ENCODE results near the gene SLC6A9. TPM values are rescaled to one million over a fixed set of nuclear protein-coding genes. Genes with fewer than 3 reads are reported as not detected.

SLC6A9 gene
- total RNA-seq, 1 donor from 2014 or later: 24.3 TPM

- no peak overlapping the region for H3K4me3 ChIP-seq
- no peaks in the 10 kb centered on the region for H3K9me3 ChIP-seq
- H3K27me3 ChIP-seq: no peaks in the 10 kb centered on the region
- DNase-seq (ENCODE audit: extremely low spot score in 2 of 2): no peak
- no peak overlapping the region for H3K27ac ChIP-seq
- intact Hi-C loops (cut with DNase I): no loop called here
- TF ChIP-seq POLR2AphosphoS5 (IDR thresholded peaks at IDR 0.05; ENCODE audit: insufficient read depth in 1 of 2, low read depth in 1 of 2) (no peak), POLR2A (IDR thresholded peaks at IDR 0.05) (no peak)
- TF ChIP-seq, protein P1, sequence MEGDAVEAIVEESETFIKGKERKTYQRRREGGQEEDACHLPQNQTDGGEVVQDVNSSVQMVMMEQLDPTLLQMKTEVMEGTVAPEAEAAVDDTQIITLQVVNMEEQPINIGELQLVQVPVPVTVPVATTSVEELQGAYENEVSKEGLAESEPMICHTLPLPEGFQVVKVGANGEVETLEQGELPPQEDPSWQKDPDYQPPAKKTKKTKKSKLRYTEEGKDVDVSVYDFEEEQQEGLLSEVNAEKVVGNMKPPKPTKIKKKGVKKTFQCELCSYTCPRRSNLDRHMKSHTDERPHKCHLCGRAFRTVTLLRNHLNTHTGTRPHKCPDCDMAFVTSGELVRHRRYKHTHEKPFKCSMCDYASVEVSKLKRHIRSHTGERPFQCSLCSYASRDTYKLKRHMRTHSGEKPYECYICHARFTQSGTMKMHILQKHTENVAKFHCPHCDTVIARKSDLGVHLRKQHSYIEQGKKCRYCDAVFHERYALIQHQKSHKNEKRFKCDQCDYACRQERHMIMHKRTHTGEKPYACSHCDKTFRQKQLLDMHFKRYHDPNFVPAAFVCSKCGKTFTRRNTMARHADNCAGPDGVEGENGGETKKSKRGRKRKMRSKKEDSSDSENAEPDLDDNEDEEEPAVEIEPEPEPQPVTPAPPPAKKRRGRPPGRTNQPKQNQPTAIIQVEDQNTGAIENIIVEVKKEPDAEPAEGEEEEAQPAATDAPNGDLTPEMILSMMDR (IDR thresholded peaks at IDR 0.05): no peak
- no peaks in the 10 kb centered on the region for H3K36me3 ChIP-seq
- H3K4me1 ChIP-seq: no peaks in the 10 kb centered on the region
These were observed 18.6 kb upstream of the SLC6A9 start for GRCh38 chr1:44049839-44050238.

GRCh38 chr1:44048532-44049215 is 17.4 kb upstream of the SLC6A9 start:
- no peak for DNase-seq (ENCODE audit: extremely low spot score in 2 of 2)
- peak overlapping the region; percentile 31 for H3K27ac ChIP-seq
- no peaks in the 10 kb centered on the region for H3K9me3 ChIP-seq
- intact Hi-C loops (cut with DNase I): no loop called here
- H3K27me3 ChIP-seq: no peaks in the 10 kb centered on the region
- H3K4me3 ChIP-seq: no peak overlapping the region
- H3K4me1 ChIP-seq: no peaks in the 10 kb centered on the region
- H3K36me3 ChIP-seq: no peaks in the 10 kb centered on the region
- TF ChIP-seq POLR2AphosphoS5 (IDR thresholded peaks at IDR 0.05; ENCODE audit: insufficient read depth in 1 of 2, low read depth in 1 of 2) (no peak), POLR2A (IDR thresholded peaks at IDR 0.05) (no peak)
- TF ChIP-seq, protein P1 (IDR thresholded peaks at IDR 0.05): no peak

DNA sequence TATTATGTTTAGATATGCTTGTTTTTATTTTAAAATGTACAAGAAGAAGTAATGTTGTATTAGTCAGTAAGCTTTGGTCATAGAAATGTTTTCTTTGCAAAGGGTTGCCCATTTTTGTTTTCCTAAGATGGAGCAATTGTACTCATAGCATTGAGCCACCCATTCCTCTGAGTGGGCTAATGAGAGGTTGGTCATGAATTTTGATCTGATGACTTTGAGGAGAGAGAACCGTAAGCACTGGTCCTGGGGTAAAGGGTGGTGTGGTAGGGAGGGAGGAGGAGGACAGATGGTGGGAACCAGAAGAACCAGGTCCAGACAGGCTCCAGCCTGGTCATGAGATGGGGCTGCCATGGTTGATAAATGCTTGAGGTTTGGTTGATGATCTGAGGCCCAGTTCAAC is 15.9 kb upstream of the SLC6A9 start:
- H3K4me3 ChIP-seq: no peak overlapping the region
- TF ChIP-seq POLR2A (IDR thresholded peaks at IDR 0.05): no peak
- H3K27me3 ChIP-seq: no peaks in the 10 kb centered on the region
- no peak overlapping the region for H3K27ac ChIP-seq
- H3K36me3 ChIP-seq: no peaks in the 10 kb centered on the region
- DNase-seq (ENCODE audit: extremely low spot score in 2 of 2): no peak
- intact Hi-C loops (cut with DNase I): no loop called here
- H3K4me1 ChIP-seq: no peaks in the 10 kb centered on the region
- H3K9me3 ChIP-seq: no peaks in the 10 kb centered on the region

DNA sequence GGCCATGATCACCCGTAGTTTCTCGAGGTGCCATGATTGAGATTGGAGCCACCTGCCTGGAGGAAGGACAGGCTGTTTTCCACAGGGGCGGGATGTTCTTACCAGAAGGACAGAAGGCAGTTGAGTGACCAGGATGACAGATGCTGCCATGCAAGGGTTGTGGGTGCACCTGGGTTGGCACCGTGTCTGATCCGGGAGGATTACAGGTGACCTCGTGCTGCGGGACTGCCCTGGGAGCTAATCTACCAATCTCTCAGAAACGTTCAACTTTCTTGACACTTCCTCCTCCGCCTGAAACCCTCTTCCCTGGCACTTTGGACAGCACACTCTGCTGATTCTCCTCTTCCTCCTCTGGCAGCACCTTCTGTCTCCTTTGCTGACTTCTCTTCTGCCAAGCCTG is 13.8 kb upstream of the SLC6A9 start:
- no peak for DNase-seq (ENCODE audit: extremely low spot score in 2 of 2)
- intact Hi-C loops (cut with DNase I): no loop called here

GRCh38 chr1:44044071-44044801 is 13.0 kb upstream of the SLC6A9 start:
- Histone ChIP-seq H3K36me3 (no peaks in the 10 kb centered on the region), H3K27ac (no peak overlapping the region), H3K27me3 (no peaks in the 10 kb centered on the region), H3K9me3 (no peaks in the 10 kb centered on the region), H3K4me1 (no peaks in the 10 kb centered on the region), H3K4me3 (no peak overlapping the region)
- TF ChIP-seq, protein P1 (IDR thresholded peaks at IDR 0.05): no peak
- TF ChIP-seq POLR2A (IDR thresholded peaks at IDR 0.05) (no peak), POLR2AphosphoS5 (IDR thresholded peaks at IDR 0.05; ENCODE audit: insufficient read depth in 1 of 2, low read depth in 1 of 2) (no peak)
- intact Hi-C loops (cut with DNase I): loop anchor here (5.0 kb wide), 1 partner anchor 37 kb away; no protein-coding TSS in a partner anchor
- DNase-seq (ENCODE audit: extremely low spot score in 2 of 2): no peak

More for the DNA sequence above, 13.8 kb upstream of the SLC6A9 start:
- H3K9me3 ChIP-seq: no peaks in the 10 kb centered on the region
- H3K4me1 ChIP-seq: no peaks in the 10 kb centered on the region
- no peak overlapping the region for H3K27ac ChIP-seq
- TF ChIP-seq, protein P1 (IDR thresholded peaks at IDR 0.05): no peak
- TF ChIP-seq POLR2A (IDR thresholded peaks at IDR 0.05) (no peak), POLR2AphosphoS5 (IDR thresholded peaks at IDR 0.05; ENCODE audit: insufficient read depth in 1 of 2, low read depth in 1 of 2) (no peak)
- no peaks in the 10 kb centered on the region for H3K36me3 ChIP-seq
- H3K27me3 ChIP-seq: no peaks in the 10 kb centered on the region
- no peak overlapping the region for H3K4me3 ChIP-seq
